Stimulated activated effector memory CD8-positive, alpha-beta T cell treated with anti-CD3 and anti-CD28 coated beads, Interleukin-12 subunit alpha, Interleukin-12 subunit beta, amount 100 ng/mL, for 72 hours (primary cell): ENCODE results near the gene LRRIQ4.
A peak's percentile ranks its signal among the peaks of the same experiment; 100 is the strongest.

Source experiments
- ATAC-seq: fragments of 150-1000 bp; cut with Tn5 transposase; 2 replicates; pipeline ENCODE4 v1.10.0; 2021
- DNase-seq, 2 donors: peaks; one replicate each; pipeline ENCODE4 v3.0.0; 2021 to 2022; ENCODE audit warnings: low spot score in 2 of 2
- H3K27ac Mint-ChIP-seq: one replicate; pipeline ENCODE4 v1.8.0; 2022; ENCODE audit warnings: mild to moderate bottlenecking, mixed read lengths
- H3K36me3 Mint-ChIP-seq: one replicate; pipeline ENCODE4 v1.8.0; 2022; ENCODE audit warnings: mild to moderate bottlenecking, mixed read lengths
- H3K4me1 Mint-ChIP-seq: one replicate; pipeline ENCODE4 v1.8.0; 2022; ENCODE audit warnings: mixed read lengths
- H3K4me3 Mint-ChIP-seq: one replicate; pipeline ENCODE4 v1.8.0; 2022; ENCODE audit warnings: mild to moderate bottlenecking, mixed read lengths
- H3K9me3 Mint-ChIP-seq: one replicate; pipeline ENCODE4 v1.8.0; 2022; ENCODE audit warnings: mixed read lengths

LRRIQ4 gene

GRCh38 chr3:169812332-169813235 lies at the start of gene LRRIQ4, which contains the start of gene LRRC34:
LRRIQ4 (plus strand) TSS chr3:169812870; CDS start chr3:169821922, 9,052 bp downstream.
LRRC34 (minus strand) TSS chr3:169812904; CDS start chr3:169812548, 356 bp downstream.
- peaks cover 5% of the 10 kb centered on the region for H3K36me3 Mint-ChIP-seq

DNA sequence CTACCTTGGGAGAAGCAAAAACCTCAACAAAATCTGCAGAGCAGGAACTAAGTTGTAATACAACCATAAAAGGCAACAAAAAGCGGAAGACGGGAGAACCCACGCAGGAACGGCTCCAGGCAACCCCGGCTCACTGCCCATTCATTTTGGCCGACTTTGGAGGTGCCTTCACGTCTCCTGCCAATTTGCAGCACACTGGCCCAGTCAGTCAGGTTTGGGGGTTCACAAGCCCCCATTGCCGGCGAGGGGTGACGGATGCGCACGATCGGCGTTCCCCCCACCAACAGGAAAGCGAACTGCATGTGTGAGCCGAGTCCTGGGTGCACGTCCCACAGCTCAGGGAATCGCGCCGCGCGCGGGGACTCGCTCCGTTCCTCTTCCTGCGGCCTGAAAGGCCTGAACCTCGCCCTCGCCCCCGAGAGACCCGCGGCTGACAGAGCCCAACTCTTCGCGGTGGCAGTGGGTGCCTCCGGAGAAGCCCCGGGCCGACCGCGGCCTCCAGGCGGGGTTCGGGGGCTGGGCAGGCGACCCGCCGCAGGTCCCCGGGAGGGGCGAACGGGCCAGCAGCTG lies 48.3 kb upstream of the LRRIQ4 start:
- ATAC-seq: peak; percentile 52
- Mint-ChIP-seq H3K4me3 (peak overlapping the region; percentile 86), H3K27ac (peak overlapping the region; percentile 96), H3K9me3 (no peaks in the 10 kb centered on the region), H3K4me1 (peaks cover 24% of the 10 kb centered on the region), H3K36me3 (peaks cover 13% of the 10 kb centered on the region)
- peak; percentile 61 to 83 for DNase-seq

More at GRCh38 chr3:169812332-169813235, at the start of gene LRRIQ4, which contains the start of gene LRRC34:
- Mint-ChIP-seq H3K27ac (peak within 1 kb of the TSS; percentile 80), H3K4me3 (peak within 1 kb of the TSS; percentile 77), H3K9me3 (peaks cover 8% of the 10 kb centered on the region), H3K4me1 (peaks cover 24% of the 10 kb centered on the region)
- ATAC-seq (peak; percentile 83), DNase-seq (peak; percentile 57 to 85)

- Mint-ChIP-seq H3K4me1 (peaks cover 26% of the 10 kb centered on the region), H3K36me3 (peaks cover 18% of the 10 kb centered on the region), H3K4me3 (peak within 1 kb of the TSS; percentile 86), H3K27ac (peak within 1 kb of the TSS; percentile 96), H3K9me3 (no peaks in the 10 kb centered on the region)
- ATAC-seq (peak; percentile 88), DNase-seq (peak in 1 of 2 donors; percentile 93)
These were observed 47.6 kb upstream of the LRRIQ4 start, which contains the start of gene TERC for GRCh38 chr3:169764882-169765612. TERC (minus strand) TSS chr3:169765060.

GRCh38 chr3:169769287-169770181 lies 43.1 kb upstream of the LRRIQ4 start, which contains the start of gene ACTRT3:
ACTRT3 (minus strand) TSS chr3:169769561; CDS start chr3:169769520, 41 bp downstream.
- ATAC-seq (peak; percentile 52), DNase-seq (peak; percentile 49 to 81)
- peak within 1 kb of the TSS; percentile 77 for H3K4me3 Mint-ChIP-seq
- H3K36me3 Mint-ChIP-seq: peaks cover 44% of the 10 kb centered on the region
- H3K27ac Mint-ChIP-seq: peak within 1 kb of the TSS; percentile 88
- H3K4me1 Mint-ChIP-seq: peaks cover 33% of the 10 kb centered on the region
- H3K9me3 Mint-ChIP-seq: no peaks in the 10 kb centered on the region

- ATAC-seq (no peak), DNase-seq (peak; percentile 62 to 85)
- Mint-ChIP-seq H3K9me3 (no peaks in the 10 kb centered on the region), H3K4me3 (peak overlapping the region; percentile 97), H3K27ac (peak overlapping the region; percentile 99), H3K36me3 (peaks cover 60% of the 10 kb centered on the region), H3K4me1 (peaks cover 33% of the 10 kb centered on the region)
These were observed 41.0 kb upstream of the LRRIQ4 start for GRCh38 chr3:169771497-169772304.

DNA sequence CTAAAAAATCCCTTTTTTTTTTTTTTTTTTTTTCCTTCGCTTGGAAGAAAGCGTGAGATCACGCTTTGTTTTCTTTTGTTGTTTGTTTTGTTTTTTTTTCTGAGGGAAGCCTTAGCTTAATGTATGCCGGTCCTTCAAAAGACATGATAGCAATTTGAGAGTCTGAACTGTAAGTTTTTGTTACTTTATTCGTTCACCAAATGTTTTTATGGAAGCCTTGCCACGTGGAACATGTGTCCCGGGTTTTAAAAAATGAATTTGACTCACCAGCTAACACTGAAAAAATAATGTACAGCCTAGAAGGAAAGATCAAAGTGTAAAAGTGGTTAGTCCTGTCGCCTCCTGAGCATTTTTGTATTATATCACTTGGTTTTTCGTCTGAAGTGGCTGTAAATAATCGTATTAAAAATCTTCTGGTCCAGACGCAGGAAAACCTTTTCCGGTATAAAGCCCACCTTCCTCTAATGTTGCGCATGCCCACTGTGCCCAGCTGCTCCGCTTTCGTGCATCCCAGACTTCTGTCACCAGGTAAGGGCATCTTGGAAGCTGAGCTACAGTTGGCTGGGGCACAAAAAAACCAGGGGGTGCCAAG lies 40.3 kb upstream of the LRRIQ4 start:
- DNase-seq (no peak), ATAC-seq (peak; percentile 33)
- H3K36me3 Mint-ChIP-seq: peaks cover 67% of the 10 kb centered on the region

DNA sequence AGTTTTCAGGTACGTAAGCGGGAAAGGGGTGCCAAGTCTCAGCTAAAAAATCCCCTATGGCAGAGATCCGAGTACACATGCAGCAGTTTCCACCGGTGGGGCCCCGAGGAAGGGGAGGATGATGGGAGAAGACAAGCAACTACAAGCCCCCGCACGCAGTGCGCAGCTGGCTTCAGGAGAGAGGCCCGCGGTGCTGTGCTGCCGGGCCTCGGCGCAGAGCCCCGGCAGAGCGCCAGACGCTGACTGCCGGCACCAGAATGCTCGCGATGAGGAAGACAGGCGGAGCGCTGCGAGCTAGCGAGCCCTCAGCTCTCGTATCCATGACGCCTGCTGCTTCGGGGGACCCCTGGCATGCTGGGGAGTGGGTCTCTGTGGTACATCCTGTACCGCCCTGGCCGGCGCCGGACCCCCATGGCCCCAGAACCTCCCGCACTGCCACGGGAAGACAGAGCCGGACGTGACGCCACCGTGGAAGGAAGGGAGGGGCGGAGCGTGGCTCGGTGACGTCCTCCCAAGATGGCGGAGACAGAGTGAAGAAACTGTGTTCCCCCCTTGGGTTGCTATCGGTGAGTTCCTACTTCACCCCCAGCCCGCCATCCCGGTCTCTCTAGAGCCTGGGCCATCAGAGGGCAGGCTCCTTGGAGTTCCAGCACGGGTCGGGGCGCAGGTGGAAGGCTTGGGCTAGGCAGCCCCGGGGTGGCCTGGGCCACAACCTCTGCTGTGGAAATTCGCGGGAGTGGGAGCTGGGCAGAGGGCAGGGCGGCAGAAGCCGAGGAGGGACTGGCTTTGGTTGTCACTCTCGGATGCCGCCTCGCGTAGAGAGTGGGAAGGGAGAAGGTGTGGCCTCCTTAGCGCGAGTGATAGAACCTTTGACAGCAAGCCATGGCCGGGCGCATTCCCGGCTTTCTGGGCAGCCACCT lies 39.5 kb upstream of the LRRIQ4 start, which contains the start of gene MYNN:
Gene MYNN (plus strand): TSS at position 500 of the 920 bp plus-strand sequence. CDS start 900 bp downstream, outside the sequence.
- Mint-ChIP-seq H3K36me3 (peaks cover 75% of the 10 kb centered on the region), H3K27ac (peak within 1 kb of the TSS; percentile 99), H3K4me1 (peaks cover 33% of the 10 kb centered on the region), H3K9me3 (no peaks in the 10 kb centered on the region), H3K4me3 (peak within 1 kb of the TSS; percentile 97)
- DNase-seq: peak; percentile 83 to 97
- ATAC-seq: peak; percentile 90

More for the DNA sequence above, 40.3 kb upstream of the LRRIQ4 start:
- Mint-ChIP-seq H3K4me1 (peaks cover 33% of the 10 kb centered on the region), H3K27ac (peak overlapping the region; percentile 99), H3K4me3 (peak overlapping the region; percentile 97), H3K9me3 (no peaks in the 10 kb centered on the region)

DNA sequence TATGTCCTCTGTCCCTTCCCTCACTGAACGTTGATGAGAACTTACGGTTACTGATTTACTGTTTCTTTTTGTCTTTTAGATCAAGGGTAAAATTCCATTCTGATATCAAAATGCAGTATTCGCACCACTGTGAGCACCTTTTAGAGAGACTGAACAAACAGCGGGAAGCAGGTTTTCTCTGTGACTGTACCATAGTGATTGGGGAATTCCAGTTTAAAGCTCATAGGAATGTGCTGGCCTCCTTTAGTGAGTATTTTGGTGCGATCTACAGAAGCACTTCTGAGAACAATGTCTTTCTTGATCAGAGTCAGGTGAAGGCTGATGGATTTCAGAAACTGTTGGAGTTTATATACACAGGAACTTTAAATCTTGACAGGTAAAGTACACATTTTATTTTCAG lies 38.5 kb upstream of the LRRIQ4 start:
- DNase-seq (no peak), ATAC-seq (no peak)
- Mint-ChIP-seq H3K4me1 (peaks cover 37% of the 10 kb centered on the region), H3K36me3 (peaks cover 85% of the 10 kb centered on the region), H3K9me3 (no peaks in the 10 kb centered on the region), H3K27ac (peak overlapping the region; percentile 99), H3K4me3 (peak overlapping the region; percentile 97)

DNA sequence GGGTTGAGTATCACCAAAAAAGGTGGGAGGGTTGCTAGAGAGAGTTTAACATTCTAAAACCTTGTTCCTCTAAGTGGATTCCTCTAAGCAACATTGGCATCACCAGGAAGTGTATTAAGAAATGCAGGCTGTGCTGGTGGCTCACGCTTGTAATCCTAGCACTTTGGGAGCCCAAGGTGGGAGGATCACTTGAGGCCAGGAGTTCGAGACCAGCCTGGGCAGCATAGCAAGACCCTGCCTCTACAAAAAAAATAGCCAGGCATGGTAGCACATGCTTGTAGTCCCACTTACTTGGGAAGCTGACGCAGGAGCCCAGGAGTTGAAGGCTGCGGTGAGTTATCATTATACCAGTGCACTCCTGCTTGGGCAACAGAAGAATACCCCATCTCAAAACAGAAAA lies 34.8 kb upstream of the LRRIQ4 start:
- no peak overlapping the region for H3K4me3 Mint-ChIP-seq
- peaks cover 100% of the 10 kb centered on the region for H3K36me3 Mint-ChIP-seq
- ATAC-seq (no peak), DNase-seq (no peak)
- no peaks in the 10 kb centered on the region for H3K9me3 Mint-ChIP-seq
- H3K27ac Mint-ChIP-seq: no peak overlapping the region
- H3K4me1 Mint-ChIP-seq: peaks cover 37% of the 10 kb centered on the region

GRCh38 chr3:169780742-169781141 lies 31.9 kb upstream of the LRRIQ4 start:
- DNase-seq (no peak), ATAC-seq (peak; percentile 64)
- peak overlapping the region; percentile 4 for H3K4me3 Mint-ChIP-seq
- peaks cover 25% of the 10 kb centered on the region for H3K4me1 Mint-ChIP-seq
- peak overlapping the region; percentile 52 for H3K27ac Mint-ChIP-seq
- H3K9me3 Mint-ChIP-seq: no peaks in the 10 kb centered on the region
- H3K36me3 Mint-ChIP-seq: peaks cover 100% of the 10 kb centered on the region

GRCh38 chr3:169781209-169781855 lies 31.3 kb upstream of the LRRIQ4 start:
- Mint-ChIP-seq H3K4me1 (peaks cover 25% of the 10 kb centered on the region), H3K4me3 (peak overlapping the region; percentile 4), H3K27ac (peak overlapping the region; percentile 52), H3K36me3 (peaks cover 100% of the 10 kb centered on the region), H3K9me3 (no peaks in the 10 kb centered on the region)
- ATAC-seq (no peak), DNase-seq (no peak)

GRCh38 chr3:169787120-169787519 lies 25.6 kb upstream of the LRRIQ4 start:
- peaks cover 8% of the 10 kb centered on the region for H3K4me1 Mint-ChIP-seq
- no peak for ATAC-seq
- H3K27ac Mint-ChIP-seq: no peak overlapping the region
- H3K4me3 Mint-ChIP-seq: no peak overlapping the region
- no peaks in the 10 kb centered on the region for H3K9me3 Mint-ChIP-seq
- H3K36me3 Mint-ChIP-seq: peaks cover 91% of the 10 kb centered on the region
- no peak for DNase-seq
